HG03095 (cell line): ENCODE measurements around the gene KLHL22.
"Not testable (repeated sequence)": the region's sequence is repeated elsewhere in the genome, so short reads cannot be mapped to it uniquely, and the experiment has no call there.

Experiments used
- ATAC-seq: cut with Tn5 transposase; IDR thresholded peaks from one replicate; pipeline ENCODE4 v1.9.1; 2021; ENCODE audit warnings: moderate library complexity; ENCODE audit not compliant: unreplicated experiment

KLHL22 gene

DNA sequence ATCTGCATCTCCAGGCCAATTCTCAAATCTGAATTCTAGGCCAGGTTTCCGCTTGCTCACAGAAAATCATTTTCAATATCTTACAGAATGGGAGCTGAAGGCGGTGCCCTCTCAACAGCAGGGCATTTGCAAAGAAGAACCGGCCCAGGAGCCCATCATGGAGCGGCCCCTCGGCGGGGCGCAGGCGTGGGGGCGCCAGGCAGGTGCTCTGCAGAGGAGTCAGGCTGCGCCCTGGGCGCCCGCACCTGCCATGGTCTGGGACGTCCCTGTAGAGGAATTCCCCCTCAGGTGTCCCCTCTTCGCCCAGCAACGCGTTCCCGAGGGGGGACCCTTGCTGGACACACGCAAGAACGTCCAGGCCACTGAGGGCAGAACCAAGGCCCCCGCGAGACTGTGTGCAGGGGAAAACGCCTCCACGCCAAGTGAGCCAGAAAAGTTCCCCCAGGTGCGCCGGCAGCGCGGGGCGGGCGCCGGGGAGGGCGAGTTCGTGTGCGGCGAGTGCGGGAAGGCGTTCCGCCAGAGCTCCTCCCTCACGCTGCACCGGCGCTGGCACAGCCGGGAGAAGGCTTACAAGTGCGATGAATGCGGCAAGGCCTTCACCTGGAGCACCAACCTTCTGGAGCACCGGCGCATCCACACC lies 90.2 kb downstream of the KLHL22 start:
- no peak for ATAC-seq

DNA sequence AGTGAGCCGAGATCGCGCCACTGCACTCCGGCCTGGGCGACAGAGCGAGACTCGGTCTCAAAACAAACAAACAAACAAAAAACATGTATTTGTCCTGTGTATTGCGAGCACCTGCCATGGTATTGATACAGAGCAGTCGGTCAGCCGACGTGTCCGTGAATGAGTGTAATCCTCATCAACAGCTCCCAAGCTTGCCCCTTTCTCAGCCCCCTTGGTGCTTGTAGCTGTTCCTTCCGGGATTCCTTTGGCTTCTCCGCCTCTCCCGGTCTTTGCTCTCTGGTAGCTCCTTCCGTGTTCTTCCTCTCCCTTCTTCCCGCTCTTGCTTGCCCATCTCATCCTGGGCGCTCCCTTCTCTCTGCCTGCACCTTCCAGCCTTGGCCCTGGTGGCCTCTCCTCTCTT lies 90.7 kb downstream of the KLHL22 start:
- no peak for ATAC-seq

GRCh38 chr22:20403779-20404140 lies 91.8 kb downstream of the KLHL22 start:
- ATAC-seq: no peak

- ATAC-seq: no peak
Observed at GRCh38 chr22:20402960-20403778, 92.4 kb downstream of the KLHL22 start.

DNA sequence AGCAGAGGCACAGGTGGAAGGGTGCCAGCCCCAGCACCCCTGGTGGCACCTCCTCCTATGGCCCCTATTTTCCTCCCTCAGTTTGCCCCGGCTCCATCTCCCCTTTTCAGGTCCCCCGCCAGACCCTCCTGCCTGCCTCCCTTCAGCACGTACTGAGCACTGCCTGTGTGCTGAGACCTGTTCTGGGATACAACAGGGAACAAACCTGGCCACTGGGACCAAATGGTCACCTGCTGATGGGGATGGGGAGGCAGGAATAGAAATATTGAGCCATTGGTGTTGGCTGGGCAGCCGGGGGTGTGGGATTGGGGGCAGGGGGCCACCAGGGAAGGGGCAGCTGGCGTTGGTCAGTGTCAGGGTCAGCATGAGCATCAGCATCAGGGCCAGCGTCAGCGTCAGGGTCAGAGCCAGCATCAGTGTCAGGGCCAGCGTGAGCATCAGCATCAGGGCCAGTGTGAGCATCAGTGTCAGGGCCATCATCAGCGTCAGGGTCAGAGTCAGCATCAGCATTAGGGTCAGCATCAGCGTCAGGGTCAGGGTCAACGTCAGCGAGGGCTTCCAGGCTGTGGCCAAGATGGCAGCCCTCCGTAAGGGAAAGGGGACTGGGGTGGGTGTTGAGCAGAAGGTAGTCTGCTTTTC lies 94.1 kb downstream of the KLHL22 start:
- ATAC-seq: no peak

- no peak for ATAC-seq
Observed at GRCh38 chr22:20400606-20401375, 94.8 kb downstream of the KLHL22 start.

- no peak for ATAC-seq
Observed at GRCh38 chr22:20399866-20400605, 95.6 kb downstream of the KLHL22 start.

DNA sequence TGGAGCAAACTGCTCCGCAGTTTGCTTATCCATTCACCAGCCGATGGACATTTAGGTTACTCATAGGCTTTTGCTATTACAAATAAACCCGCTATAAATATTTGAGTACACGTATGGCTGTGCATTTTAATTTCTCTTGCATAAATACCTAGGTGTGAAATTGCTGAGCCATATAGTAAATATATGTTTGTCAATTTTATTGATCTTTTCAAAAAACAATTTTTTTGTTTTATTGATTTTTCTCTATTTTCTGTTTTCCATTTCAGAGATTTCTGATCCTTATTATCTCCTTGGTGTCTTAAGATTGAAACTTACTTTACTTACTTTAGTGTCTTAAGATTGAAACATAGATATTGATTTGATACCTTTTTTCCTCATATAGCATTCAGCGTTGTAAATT lies 97.2 kb downstream of the KLHL22 start:
- no peak for ATAC-seq

GRCh38 chr22:20397498-20397897 lies 98.1 kb downstream of the KLHL22 start:
- no peak for ATAC-seq

GRCh38 chr22:20396639-20397038 lies 99.0 kb downstream of the KLHL22 start:
- no peak for ATAC-seq

- no peak for ATAC-seq
Observed at GRCh38 chr22:20395907-20396287, 99.7 kb downstream of the KLHL22 start.

- ATAC-seq: no peak
Observed at GRCh38 chr22:20395181-20395906, 100.3 kb downstream of the KLHL22 start.

DNA sequence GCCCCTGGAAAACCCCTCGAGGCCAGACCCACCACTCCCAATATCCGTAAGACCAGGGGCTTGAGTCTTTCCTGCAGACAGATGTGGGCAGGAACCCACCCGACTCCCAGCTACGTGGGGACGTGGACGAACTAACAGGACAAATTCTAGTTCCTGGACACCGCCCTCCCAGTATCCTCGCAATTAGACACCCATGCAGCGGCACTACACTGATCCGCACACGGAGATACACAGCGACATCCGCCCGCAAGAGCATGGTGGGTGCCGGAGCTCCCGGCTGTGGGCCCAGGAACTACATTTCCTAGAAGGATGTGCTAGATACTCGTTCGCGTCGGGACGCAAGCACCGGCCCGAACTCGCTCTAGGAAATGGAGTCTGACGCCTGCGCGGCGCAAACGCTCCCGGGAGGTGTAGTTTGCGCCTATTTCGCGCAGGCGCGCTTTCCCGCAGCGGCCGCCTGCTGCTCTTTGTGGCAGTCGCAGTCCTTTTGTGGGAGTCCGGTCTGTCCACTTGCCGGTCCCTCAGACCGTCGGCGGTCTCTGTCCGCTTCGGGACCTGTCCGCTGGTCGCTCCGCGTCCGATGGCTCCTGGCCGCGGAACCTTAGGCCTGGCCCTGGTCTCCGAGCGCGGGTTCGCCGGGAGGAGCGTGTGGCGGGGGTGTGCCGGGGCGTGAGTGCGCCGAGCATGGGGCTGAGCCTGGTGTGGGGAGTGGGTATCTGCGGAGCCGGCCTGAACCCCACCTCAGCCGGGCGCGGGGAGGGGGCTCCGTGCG lies 101.7 kb downstream of the KLHL22 start, which contains the start of gene ZNF74:
ZNF74 (plus strand) TSS at position 447 of the 772 bp plus-strand sequence. CDS start 478 bp downstream, outside the sequence.
- ATAC-seq: no peak

GRCh38 chr22:20392983-20393704 lies 102.5 kb downstream of the KLHL22 start:
- no peak for ATAC-seq

DNA sequence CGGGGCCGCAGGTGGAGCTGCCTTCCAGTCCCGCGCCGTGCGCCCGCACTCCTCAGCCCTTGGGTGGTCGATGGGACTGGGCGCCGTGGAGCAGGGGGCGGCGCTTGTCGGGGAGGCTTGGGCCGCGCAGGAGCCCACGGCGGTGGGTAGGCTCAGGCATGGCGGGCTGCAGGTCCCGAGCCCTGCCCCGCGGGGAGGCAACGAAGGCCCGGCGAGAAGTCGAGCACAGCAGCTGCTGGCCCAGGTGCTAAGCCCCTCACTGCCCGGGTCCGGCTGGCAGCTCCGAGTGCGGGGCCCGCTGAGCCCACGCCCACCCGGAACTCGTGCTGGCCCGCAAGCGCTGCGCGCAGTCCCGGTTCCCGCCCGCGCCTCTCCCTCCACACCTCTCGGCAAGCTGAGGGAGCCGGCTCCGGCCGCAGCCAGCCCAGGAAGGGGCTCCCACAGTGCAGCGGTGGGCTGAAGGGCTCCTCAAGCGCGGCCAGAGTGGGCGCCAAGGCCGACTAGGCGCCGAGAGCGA lies 103.2 kb downstream of the KLHL22 start:
- not testable (repeated sequence) for ATAC-seq
